GM23338 (cell line): ENCODE data around the gene SMYD3. TPM values are rescaled to one million over a fixed set of nuclear protein-coding genes. Genes with fewer than 3 reads are reported as not detected.

ENCODE experiments used
- ATAC-seq: fragments of 200-7000 bp; cut with Tn5 transposase; 3 replicates; pipeline ENCODE4 v1.9.1; 2020
- DNase-seq: peaks from one replicate; pipeline ENCODE4 v3.0.0-alpha.2; 2015; ENCODE audit warnings: low spot score
- H2AFZ ChIP-seq: fragments of 200-600 bp; sonication (generic); 2 replicates; pipeline ENCODE4 v1.8.0; 2016; ENCODE audit warnings: antibody characterized with exemption, mild to moderate bottlenecking, moderate library complexity
- H3F3A ChIP-seq: fragments of 200-600 bp; sonication (generic); replicated peaks from 2 replicates; pipeline ENCODE4 v1.8.0; 2017; ENCODE audit warnings: antibody characterized with exemption, mixed run types, low read depth
- H3K27ac ChIP-seq: fragments of 200-600 bp; sonication (generic); 2 replicates; pipeline ENCODE4 v1.6.1; 2016; ENCODE audit warnings: low read depth
- H3K27me3 ChIP-seq: fragments of 200-600 bp; sonication (generic); 2 replicates; pipeline ENCODE4 v1.8.0; 2016; ENCODE audit warnings: mild to moderate bottlenecking, mixed run types, moderate library complexity; ENCODE audit not compliant: insufficient read depth
- H3K36me3 ChIP-seq: fragments of 200-600 bp; sonication (generic); 2 replicates; pipeline ENCODE4 v1.8.0; 2016; ENCODE audit warnings: mild to moderate bottlenecking; ENCODE audit not compliant: insufficient read depth
- H3K4me1 ChIP-seq: fragments of 200-600 bp; sonication (generic); 2 replicates; pipeline ENCODE4 v1.8.0; 2016; ENCODE audit warnings: mild to moderate bottlenecking, moderate library complexity; ENCODE audit not compliant: insufficient read depth
- H3K4me2 ChIP-seq: fragments of 200-600 bp; sonication (generic); 2 replicates; pipeline ENCODE4 v1.7.1; 2017; ENCODE audit warnings: mixed run types
- H3K4me3 ChIP-seq: fragments of 200-600 bp; sonication (generic); 2 replicates; pipeline ENCODE4 v1.6.1; 2016; ENCODE audit warnings: mixed run types
- H3K79me2 ChIP-seq: fragments of 200-600 bp; sonication (generic); replicated peaks from 2 replicates; pipeline ENCODE4 v1.8.0; 2017; ENCODE audit warnings: mild to moderate bottlenecking; ENCODE audit not compliant: insufficient read depth
- H3K9me2 ChIP-seq: fragments of 200-600 bp; sonication (generic); 2 replicates; pipeline ENCODE4 v1.8.0; 2017; ENCODE audit not compliant: insufficient read depth
- H4K20me1 ChIP-seq: fragments of 200-600 bp; sonication (generic); replicated peaks from 2 replicates; pipeline ENCODE4 v1.8.0; 2017; ENCODE audit warnings: mild to moderate bottlenecking; ENCODE audit not compliant: insufficient read depth
- H3K27ac Mint-ChIP-seq: 2 replicates; pipeline ENCODE4 v1.8.0; 2020; ENCODE audit warnings: inconsistent platforms, mild to moderate bottlenecking, moderate library complexity, mixed read lengths
- H3K27me3 Mint-ChIP-seq: 3 replicates; pipeline ENCODE4 v1.8.0; 2022; ENCODE audit warnings: low read depth, mild to moderate bottlenecking, moderate library complexity, mixed read lengths, inconsistent platforms; ENCODE audit not compliant: insufficient read depth, poor library complexity
- H3K36me3 Mint-ChIP-seq: 3 replicates; pipeline ENCODE4 v1.8.0; 2021; ENCODE audit warnings: low read depth, mild to moderate bottlenecking, inconsistent platforms, moderate library complexity, mixed read lengths
- H3K4me1 Mint-ChIP-seq: 3 replicates; pipeline ENCODE4 v1.8.0; 2020; ENCODE audit warnings: mild to moderate bottlenecking, inconsistent platforms, mixed read lengths
- H3K4me3 Mint-ChIP-seq: 3 replicates; pipeline ENCODE4 v1.8.0; 2021; ENCODE audit warnings: moderate library complexity, mild to moderate bottlenecking, inconsistent platforms, mixed read lengths
- H3K9me3 Mint-ChIP-seq: 3 replicates; pipeline ENCODE4 v1.8.0; 2020; ENCODE audit warnings: moderate library complexity, mild to moderate bottlenecking, inconsistent platforms, mixed read lengths
- CREB1 ChIP-seq: fragments of 250-450 bp; sonication (Bioruptor Pico); IDR thresholded peaks from 2 replicates; pipeline ENCODE4 v1.5.0; 2020; ENCODE audit warnings: low read depth, mild to moderate bottlenecking, moderate library complexity
- CTCF ChIP-seq, 2 experiments: fragments of 200-600 bp in 1 of 2; sonication (generic) in 1 of 2; conservative IDR thresholded peaks; 2 replicates each; pipeline versions ENCODE4 v1.5.1 to v1.6.1; 2016 to 2017; ENCODE audit warnings: antibody characterized with exemption in 2 of 2, low read depth in 2 of 2, mild to moderate bottlenecking in 2 of 2, moderate library complexity in 1 of 2
- EZH2 ChIP-seq: fragments of 200-600 bp; sonication (generic); IDR thresholded peaks from one replicate; pipeline ENCODE4 v1.8.0; 2017; ENCODE audit warnings: antibody characterized with exemption, mild to moderate bottlenecking, low read depth; ENCODE audit not compliant: unreplicated experiment
- EZH2phosphoT487 ChIP-seq: fragments of 200-600 bp; sonication (generic); IDR thresholded peaks from one replicate; pipeline ENCODE4 v1.8.1; 2018; ENCODE audit warnings: antibody characterized with exemption; ENCODE audit not compliant: unreplicated experiment
- JUNB ChIP-seq: IDR thresholded peaks from one replicate; pipeline ENCODE4 v1.6.1; 2016; ENCODE audit warnings: antibody characterized with exemption; ENCODE audit not compliant: unreplicated experiment
- NANOG ChIP-seq: IDR thresholded peaks from 2 replicates; pipeline ENCODE4 v1.6.1; 2016; ENCODE audit warnings: antibody characterized with exemption, borderline replicate concordance
- STAT1 ChIP-seq: IDR thresholded peaks from one replicate; pipeline ENCODE4 v1.6.1; 2016; ENCODE audit warnings: antibody characterized with exemption; ENCODE audit not compliant: unreplicated experiment
- polyA plus RNA-seq: library from polyadenylated mRNA; unstranded; fragments of >200 nt; fragmentation: Nextera tagmentation; extraction: Ambion mirVana; gene quantifications from 2 replicates; pipeline ENCODE4 v1.2.1, GENCODE V29; 2016
- total RNA-seq: library from RNA; depleted of rRNA; stranded (reverse); fragments of >200 nt; shearing (Covaris generic); gene quantifications from 2 replicates; pipeline ENCODE4 v1.2.3, GENCODE V29; 2014
- TF ChIP-seq, protein P1 (sequence below): IDR thresholded peaks from one replicate; pipeline ENCODE4 v1.6.1; 2018; ENCODE audit warnings: antibody characterized with exemption; ENCODE audit not compliant: unreplicated experiment
- TF ChIP-seq, protein P2 (sequence below): IDR thresholded peaks from 2 replicates; pipeline ENCODE4 v1.6.1; 2016; ENCODE audit warnings: antibody characterized with exemption

SMYD3 gene
- total and polyA plus RNA-seq, 2 experiments from 2014 or later: 31.8 to 34.4 TPM

DNA sequence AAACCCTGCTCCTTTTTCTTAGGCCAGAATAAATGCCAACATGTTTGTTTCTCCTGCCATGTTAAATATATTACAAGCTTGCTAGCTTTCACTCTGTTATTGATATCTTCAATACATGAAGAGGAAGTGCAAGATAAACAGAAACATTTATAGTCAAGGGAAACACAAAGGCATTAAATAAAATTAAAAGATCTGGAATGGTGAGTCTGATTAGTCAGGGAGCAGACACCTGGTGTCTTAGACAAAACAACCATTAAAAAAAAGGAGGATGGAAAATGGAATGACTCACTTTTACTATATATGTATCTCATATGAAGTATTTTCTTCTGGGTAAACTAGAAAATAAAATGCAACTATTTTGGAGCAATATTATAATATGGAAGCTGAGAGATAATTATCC lies 123.3 kb downstream of the SMYD3 start (continued):
- TF ChIP-seq, protein P1, sequence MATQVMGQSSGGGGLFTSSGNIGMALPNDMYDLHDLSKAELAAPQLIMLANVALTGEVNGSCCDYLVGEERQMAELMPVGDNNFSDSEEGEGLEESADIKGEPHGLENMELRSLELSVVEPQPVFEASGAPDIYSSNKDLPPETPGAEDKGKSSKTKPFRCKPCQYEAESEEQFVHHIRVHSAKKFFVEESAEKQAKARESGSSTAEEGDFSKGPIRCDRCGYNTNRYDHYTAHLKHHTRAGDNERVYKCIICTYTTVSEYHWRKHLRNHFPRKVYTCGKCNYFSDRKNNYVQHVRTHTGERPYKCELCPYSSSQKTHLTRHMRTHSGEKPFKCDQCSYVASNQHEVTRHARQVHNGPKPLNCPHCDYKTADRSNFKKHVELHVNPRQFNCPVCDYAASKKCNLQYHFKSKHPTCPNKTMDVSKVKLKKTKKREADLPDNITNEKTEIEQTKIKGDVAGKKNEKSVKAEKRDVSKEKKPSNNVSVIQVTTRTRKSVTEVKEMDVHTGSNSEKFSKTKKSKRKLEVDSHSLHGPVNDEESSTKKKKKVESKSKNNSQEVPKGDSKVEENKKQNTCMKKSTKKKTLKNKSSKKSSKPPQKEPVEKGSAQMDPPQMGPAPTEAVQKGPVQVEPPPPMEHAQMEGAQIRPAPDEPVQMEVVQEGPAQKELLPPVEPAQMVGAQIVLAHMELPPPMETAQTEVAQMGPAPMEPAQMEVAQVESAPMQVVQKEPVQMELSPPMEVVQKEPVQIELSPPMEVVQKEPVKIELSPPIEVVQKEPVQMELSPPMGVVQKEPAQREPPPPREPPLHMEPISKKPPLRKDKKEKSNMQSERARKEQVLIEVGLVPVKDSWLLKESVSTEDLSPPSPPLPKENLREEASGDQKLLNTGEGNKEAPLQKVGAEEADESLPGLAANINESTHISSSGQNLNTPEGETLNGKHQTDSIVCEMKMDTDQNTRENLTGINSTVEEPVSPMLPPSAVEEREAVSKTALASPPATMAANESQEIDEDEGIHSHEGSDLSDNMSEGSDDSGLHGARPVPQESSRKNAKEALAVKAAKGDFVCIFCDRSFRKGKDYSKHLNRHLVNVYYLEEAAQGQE: no peak

- peaks cover 1% of the 10 kb centered on the region for H3K27me3 Mint-ChIP-seq
- H3K9me3 Mint-ChIP-seq: no peaks in the 10 kb centered on the region
- H3K36me3 Mint-ChIP-seq: no peaks in the 10 kb centered on the region
- ATAC-seq: no peak
- H3K4me3 ChIP-seq: no peak overlapping the region
- no peak for DNase-seq
- H3K4me2 ChIP-seq: no peak overlapping the region
- H4K20me1 ChIP-seq: no peaks in the 10 kb centered on the region
- H3K79me2 ChIP-seq: 0 out of 2 replicates have a peak, but pooled peaks cover 5% of the 10 kb centered on the region
- H3K27ac Mint-ChIP-seq: no peak overlapping the region
- H3K27me3 ChIP-seq: no peaks in the 10 kb centered on the region
- peaks cover 8% of the 10 kb centered on the region; the same call in 2 of the 3 replicates for H3K4me1 Mint-ChIP-seq
- no peaks in the 10 kb centered on the region for H3K36me3 ChIP-seq
- no peak overlapping the region for H2AFZ ChIP-seq
- no peaks in the 10 kb centered on the region for H3F3A ChIP-seq
- H3K9me2 ChIP-seq: peaks cover 13% of the 10 kb centered on the region; the same call in 1 of the 2 replicates
- no peak overlapping the region for H3K4me3 Mint-ChIP-seq
- H3K27ac ChIP-seq: no peak overlapping the region
- H3K4me1 ChIP-seq: no peaks in the 10 kb centered on the region
- TF ChIP-seq JUNB: no peak
- TF ChIP-seq, protein P2, sequence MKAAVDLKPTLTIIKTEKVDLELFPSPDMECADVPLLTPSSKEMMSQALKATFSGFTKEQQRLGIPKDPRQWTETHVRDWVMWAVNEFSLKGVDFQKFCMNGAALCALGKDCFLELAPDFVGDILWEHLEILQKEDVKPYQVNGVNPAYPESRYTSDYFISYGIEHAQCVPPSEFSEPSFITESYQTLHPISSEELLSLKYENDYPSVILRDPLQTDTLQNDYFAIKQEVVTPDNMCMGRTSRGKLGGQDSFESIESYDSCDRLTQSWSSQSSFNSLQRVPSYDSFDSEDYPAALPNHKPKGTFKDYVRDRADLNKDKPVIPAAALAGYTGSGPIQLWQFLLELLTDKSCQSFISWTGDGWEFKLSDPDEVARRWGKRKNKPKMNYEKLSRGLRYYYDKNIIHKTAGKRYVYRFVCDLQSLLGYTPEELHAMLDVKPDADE: no peak
- TF ChIP-seq EZH2phosphoT487: no peak
- no peak for TF ChIP-seq EZH2
- TF ChIP-seq STAT1: no peak
- TF ChIP-seq CREB1 (CRISPR knock-in tag): no peak
- TF ChIP-seq CTCF (conservative IDR thresholded peaks at IDR 0.05; ENCODE audit: low read depth in 2 of 2): no peak
- TF ChIP-seq, protein P1: no peak
- no peak for TF ChIP-seq NANOG
Measured at GRCh38 chr1:246383239-246383589, 123.9 kb downstream of the SMYD3 start.
